ENCODE measurements around the gene AMPD3. TPM values are rescaled to one million over a fixed set of nuclear protein-coding genes. Genes with fewer than 3 reads are reported as not detected.

The AMPD3 gene
- total and polyA plus RNA-seq, 4 donors, result 3.8 to 29.0 (median 24.2) TPM

GRCh38 chr11:10498022-10498400 lies 42.9 kb downstream of the AMPD3 start:
- WGBS, 2 donors, result 96 to 97% methylated on average over 7 of the region's 7 CpGs
- Histone ChIP-seq H3K27ac (ENCODE audit: low read depth in 1 of 2, low read length in 1 of 2) (no peak overlapping the region), H3K4me3 (no peak overlapping the region), H3K36me3 (ENCODE audit: control insufficient read depth in 4 of 4, insufficient read depth in 4 of 4, low read length in 4 of 4) (peaks cover 0 to 44% (median 4%) of the 10 kb centered on the region in 4 donors), H3K9ac (ENCODE audit: insufficient read depth in 1 of 2, low read length in 2 of 2) (no peak overlapping the region), H3K27me3 (ENCODE audit: control insufficient read depth in 3 of 3, insufficient read depth in 3 of 3, low read length in 2 of 3) (no peaks in the 10 kb centered on the region), H3K9me3 (ENCODE audit: control insufficient read depth in 4 of 4, insufficient read depth in 3 of 4, low read length in 3 of 4) (no peaks in the 10 kb centered on the region), H3K4me1 (ENCODE audit: control insufficient read depth in 5 of 5, insufficient read depth in 5 of 5, low read length in 5 of 5) (peaks cover 0 to 5% (median 0%) of the 10 kb centered on the region in 5 donors)
- TF ChIP-seq CTCF (IDR thresholded peaks at IDR 0.05; ENCODE audit: control extremely low read depth, extremely low read depth), result no peak
- ATAC-seq (ENCODE audit: insufficient read depth, low FRiP score) (no peak), DNase-seq (no peak)

GRCh38 chr11:10498426-10499250 lies 43.6 kb downstream of the AMPD3 start:
- 91 to 94% methylated on average over 10 of the region's 10 CpGs for WGBS, 2 donors
- no peaks in the 10 kb centered on the region for H3K27me3 ChIP-seq (ENCODE audit: control insufficient read depth in 3 of 3, insufficient read depth in 3 of 3, low read length in 2 of 3)
- H3K4me3 ChIP-seq, result no peak overlapping the region
- DNase-seq (no peak), ATAC-seq (ENCODE audit: insufficient read depth, low FRiP score) (no peak)
- no peak overlapping the region for H3K9ac ChIP-seq (ENCODE audit: insufficient read depth in 1 of 2, low read length in 2 of 2)
- no peaks in the 10 kb centered on the region for H3K9me3 ChIP-seq (ENCODE audit: control insufficient read depth in 4 of 4, insufficient read depth in 3 of 4, low read length in 3 of 4)
- peaks cover 0 to 5% (median 0%) of the 10 kb centered on the region in 5 donors for H3K4me1 ChIP-seq (ENCODE audit: control insufficient read depth in 5 of 5, insufficient read depth in 5 of 5, low read length in 5 of 5)
- H3K36me3 ChIP-seq (ENCODE audit: control insufficient read depth in 4 of 4, insufficient read depth in 4 of 4, low read length in 4 of 4), result peaks cover 0 to 42% (median 4%) of the 10 kb centered on the region in 4 donors
- TF ChIP-seq CTCF (IDR thresholded peaks at IDR 0.05; ENCODE audit: control extremely low read depth, extremely low read depth), result no peak
- no peak overlapping the region for H3K27ac ChIP-seq (ENCODE audit: low read depth in 1 of 2, low read length in 1 of 2)

GRCh38 chr11:10499452-10499851 lies 44.4 kb downstream of the AMPD3 start:
- Histone ChIP-seq H3K9me3 (ENCODE audit: control insufficient read depth in 4 of 4, insufficient read depth in 3 of 4, low read length in 3 of 4) (no peaks in the 10 kb centered on the region), H3K36me3 (ENCODE audit: control insufficient read depth in 4 of 4, insufficient read depth in 4 of 4, low read length in 4 of 4) (peaks cover 0 to 43% (median 4%) of the 10 kb centered on the region in 4 donors), H3K4me1 (ENCODE audit: control insufficient read depth in 5 of 5, insufficient read depth in 5 of 5, low read length in 5 of 5) (peaks cover 0 to 5% (median 0%) of the 10 kb centered on the region in 5 donors), H3K27ac (ENCODE audit: low read depth in 1 of 2, low read length in 1 of 2) (no peak overlapping the region), H3K27me3 (ENCODE audit: control insufficient read depth in 3 of 3, insufficient read depth in 3 of 3, low read length in 2 of 3) (no peaks in the 10 kb centered on the region), H3K9ac (ENCODE audit: insufficient read depth in 1 of 2, low read length in 2 of 2) (no peak overlapping the region), H3K4me3 (no peak overlapping the region)
- no peak for TF ChIP-seq CTCF (IDR thresholded peaks at IDR 0.05; ENCODE audit: control extremely low read depth, extremely low read depth)
- DNase-seq (no peak), ATAC-seq (ENCODE audit: insufficient read depth, low FRiP score) (no peak)
- 75 to 90% methylated on average over 5 of the region's 5 CpGs for WGBS, 2 donors
